ENCODE data around the gene ATP11A.

DNA sequence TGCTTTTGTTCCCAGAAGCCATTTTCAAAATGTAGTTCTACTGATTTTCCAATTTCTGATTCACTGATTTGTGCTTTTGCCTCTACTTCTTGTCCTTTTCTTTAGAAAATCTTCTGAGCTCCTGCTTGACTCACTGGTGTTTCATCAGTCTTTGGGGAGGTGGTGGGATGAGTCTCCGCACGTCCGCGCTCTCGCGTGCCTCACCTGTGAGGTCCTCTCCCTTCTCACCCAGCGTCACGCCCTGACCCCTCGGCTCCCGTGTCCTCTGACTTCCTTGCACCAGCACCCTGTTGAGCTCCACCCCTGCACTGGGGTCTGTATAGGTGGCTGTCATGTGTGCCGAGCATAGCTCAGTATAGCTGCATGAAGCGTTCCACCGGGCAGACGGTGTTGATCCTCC is 226.5 kb downstream of the ATP11A start:
- TF ChIP-seq, protein P1, sequence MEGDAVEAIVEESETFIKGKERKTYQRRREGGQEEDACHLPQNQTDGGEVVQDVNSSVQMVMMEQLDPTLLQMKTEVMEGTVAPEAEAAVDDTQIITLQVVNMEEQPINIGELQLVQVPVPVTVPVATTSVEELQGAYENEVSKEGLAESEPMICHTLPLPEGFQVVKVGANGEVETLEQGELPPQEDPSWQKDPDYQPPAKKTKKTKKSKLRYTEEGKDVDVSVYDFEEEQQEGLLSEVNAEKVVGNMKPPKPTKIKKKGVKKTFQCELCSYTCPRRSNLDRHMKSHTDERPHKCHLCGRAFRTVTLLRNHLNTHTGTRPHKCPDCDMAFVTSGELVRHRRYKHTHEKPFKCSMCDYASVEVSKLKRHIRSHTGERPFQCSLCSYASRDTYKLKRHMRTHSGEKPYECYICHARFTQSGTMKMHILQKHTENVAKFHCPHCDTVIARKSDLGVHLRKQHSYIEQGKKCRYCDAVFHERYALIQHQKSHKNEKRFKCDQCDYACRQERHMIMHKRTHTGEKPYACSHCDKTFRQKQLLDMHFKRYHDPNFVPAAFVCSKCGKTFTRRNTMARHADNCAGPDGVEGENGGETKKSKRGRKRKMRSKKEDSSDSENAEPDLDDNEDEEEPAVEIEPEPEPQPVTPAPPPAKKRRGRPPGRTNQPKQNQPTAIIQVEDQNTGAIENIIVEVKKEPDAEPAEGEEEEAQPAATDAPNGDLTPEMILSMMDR (IDR thresholded peaks at IDR 0.05): no peak
- TF ChIP-seq POLR2A (IDR thresholded peaks at IDR 0.05): no peak
